ENCODE data around the gene THSD8.

DNA sequence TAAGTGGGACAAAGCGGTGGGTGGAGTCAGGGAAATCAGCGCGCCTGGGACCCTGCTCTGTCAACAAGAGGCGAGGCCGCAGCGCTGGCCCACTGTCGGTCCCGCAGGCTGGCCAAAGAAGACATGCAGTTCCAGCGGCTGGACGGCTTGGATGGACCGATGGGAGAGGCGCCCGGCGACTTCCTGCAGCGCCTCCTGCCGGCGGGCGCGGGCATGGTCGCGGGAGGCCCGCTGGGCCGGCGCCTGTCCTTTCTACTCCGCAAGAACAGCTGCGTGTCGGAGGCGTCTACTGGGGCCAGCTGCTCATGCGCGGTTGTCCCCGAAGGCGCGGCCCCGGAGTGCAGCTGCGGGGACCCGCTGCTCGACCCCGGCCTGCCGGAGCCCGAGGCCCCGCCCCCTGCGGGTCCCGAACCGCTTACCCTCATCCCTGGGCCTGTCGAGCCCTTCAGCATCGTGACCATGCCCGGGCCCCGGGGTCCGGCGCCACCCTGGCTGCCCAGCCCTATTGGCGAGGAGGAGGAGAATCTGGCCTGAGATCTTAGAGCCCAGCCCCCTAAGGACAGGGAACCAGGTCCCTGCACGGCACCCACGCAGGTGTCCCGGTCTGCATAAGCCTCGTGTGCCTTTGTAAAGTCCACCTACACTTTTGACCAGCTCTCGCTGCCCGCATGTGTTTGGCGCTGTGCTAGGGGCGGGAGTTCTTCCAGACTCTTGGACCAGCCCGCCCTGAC, 44.2 kb upstream of the THSD8 start:
- TF ChIP-seq, protein P1, sequence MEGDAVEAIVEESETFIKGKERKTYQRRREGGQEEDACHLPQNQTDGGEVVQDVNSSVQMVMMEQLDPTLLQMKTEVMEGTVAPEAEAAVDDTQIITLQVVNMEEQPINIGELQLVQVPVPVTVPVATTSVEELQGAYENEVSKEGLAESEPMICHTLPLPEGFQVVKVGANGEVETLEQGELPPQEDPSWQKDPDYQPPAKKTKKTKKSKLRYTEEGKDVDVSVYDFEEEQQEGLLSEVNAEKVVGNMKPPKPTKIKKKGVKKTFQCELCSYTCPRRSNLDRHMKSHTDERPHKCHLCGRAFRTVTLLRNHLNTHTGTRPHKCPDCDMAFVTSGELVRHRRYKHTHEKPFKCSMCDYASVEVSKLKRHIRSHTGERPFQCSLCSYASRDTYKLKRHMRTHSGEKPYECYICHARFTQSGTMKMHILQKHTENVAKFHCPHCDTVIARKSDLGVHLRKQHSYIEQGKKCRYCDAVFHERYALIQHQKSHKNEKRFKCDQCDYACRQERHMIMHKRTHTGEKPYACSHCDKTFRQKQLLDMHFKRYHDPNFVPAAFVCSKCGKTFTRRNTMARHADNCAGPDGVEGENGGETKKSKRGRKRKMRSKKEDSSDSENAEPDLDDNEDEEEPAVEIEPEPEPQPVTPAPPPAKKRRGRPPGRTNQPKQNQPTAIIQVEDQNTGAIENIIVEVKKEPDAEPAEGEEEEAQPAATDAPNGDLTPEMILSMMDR (IDR thresholded peaks at IDR 0.05), result peak; percentile 92
- TF ChIP-seq EZH2 (IDR thresholded peaks at IDR 0.05) (no peak), EZH2phosphoT487 (IDR thresholded peaks at IDR 0.05) (no peak)
